Activated naive CD4-positive, alpha-beta T cell treated with Interleukin-2 at 50 U/mL for 16 hours (primary cell): ENCODE measurements around the gene PTPRN2.

ENCODE experiments used
- DNase-seq: peaks from one replicate; pipeline ENCODE4 v3.0.0-alpha.2; 2020

Gene PTPRN2

DNA sequence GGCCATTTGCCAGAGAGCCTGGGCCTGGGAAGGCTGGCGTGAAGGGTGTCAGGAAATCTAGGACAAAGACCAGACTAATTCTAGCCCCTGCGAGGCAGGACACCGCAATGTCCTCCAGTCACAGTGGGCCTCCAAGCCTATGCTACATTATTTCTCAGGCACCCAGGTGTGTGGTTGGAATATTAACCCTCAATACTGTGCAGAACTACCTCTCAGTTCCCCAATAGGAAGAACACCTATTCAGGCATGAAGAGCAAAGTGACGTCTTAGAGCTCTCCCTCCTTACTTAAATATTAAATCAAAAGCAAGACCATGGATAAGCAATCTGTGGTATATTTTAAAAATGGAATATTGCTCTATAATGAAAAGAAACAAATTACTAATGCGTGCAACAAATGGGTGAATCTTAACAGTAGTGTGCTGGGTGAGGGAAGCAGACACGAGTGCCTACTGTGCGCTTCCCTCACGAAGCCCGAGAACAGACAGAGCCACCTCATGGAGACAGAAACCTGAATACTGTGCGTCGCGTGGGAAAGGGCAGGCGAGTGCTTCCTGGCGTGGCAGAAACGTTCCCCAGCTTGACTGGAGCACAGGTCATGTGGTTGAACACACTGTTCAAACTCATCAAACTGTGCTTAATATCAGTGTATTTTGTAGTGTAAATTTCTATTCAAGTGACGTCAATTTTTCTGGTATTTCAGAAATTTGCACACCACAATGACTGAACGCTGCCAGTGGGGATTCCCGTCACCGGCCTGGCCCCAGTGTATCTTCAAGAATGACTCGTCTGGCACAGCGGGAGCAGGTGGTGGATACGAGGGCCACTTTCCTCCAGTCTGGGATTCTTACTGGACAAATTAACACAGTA lies 15.5 kb upstream of the PTPRN2 start:
- DNase-seq, result no peak

DNA sequence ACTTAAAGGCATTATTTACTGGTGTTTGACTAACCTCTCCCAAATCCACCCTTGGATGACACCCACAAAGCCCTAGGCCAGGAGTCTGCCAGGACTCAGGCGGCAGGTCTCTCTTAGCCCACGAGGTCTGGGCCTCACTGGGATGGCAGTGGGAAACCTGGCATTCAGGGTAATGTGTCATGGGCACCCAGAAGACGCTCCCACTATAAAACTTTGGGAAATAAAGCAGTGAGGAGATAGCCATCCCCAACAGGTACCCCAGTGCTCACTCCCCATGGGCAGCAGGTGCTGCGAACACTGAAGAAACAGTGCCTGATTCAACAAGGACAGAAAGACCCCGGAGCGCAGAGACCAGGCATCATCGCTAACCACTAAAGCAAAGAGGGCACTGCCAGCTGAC lies 14.4 kb upstream of the PTPRN2 start:
- no peak for DNase-seq

GRCh38 chr7:158601090-158601489 lies 13.5 kb upstream of the PTPRN2 start:
- DNase-seq, result no peak

DNA sequence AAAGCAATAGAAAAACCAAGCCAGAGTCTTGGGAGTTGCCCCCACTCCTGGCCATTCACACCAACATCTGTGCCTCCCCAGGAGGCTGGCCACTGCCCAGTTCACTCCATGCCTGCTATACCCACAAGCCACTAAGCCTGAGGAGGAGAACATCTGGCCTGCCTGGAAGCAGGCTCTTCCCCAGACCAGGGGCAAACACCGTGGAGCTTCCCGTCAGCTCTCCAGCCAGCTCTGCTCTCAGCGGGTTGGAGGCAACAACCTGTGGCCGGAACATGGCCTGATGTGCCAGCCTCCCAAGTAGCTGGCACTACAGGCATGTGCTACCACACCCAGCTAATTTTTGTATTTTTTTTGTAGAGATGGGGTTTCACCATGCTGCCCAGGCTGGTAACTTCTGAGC lies 9.1 kb upstream of the PTPRN2 start:
- DNase-seq, result no peak

DNA sequence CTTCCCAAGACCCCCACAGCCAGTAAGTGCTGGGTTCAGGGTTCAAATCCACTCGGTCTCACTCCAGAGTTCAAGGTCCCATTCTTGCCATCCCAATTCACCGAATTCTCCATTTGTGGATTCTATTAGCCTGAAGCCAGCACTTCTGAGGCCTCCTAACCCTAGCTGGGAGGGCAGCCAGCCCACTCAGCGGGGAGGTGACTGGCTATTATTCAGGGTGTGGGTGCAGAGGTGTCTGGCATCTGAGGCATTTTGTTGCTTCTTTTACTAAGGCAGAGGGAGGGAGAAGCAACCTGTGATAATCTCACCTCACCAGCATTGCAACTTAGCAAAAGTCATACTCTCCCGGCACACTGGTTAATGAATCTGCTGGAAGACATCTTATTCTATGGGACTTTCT lies 8.7 kb upstream of the PTPRN2 start:
- no peak for DNase-seq

- DNase-seq, result no peak
Observed at GRCh38 chr7:158595068-158595467, 7.4 kb upstream of the PTPRN2 start.

DNA sequence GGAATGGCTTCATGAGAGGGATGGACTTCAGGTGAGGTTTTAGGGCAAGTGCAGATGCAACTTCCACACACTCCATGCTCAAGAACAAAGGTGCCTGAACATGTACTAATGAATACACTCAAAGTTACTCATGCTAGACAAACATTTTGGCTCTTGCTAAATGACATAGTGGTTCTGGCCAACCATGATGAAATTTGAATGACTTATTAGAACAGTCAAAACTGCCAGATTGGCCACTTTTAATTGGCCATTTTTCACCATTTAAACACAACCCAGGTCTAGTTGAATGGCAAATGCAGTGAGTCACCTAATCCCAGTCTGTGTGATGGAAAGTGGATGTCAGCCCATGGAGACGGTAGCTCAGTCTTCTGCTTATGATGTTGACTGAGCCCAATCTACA lies 4.9 kb upstream of the PTPRN2 start:
- DNase-seq, result no peak

- no peak for DNase-seq
Observed at GRCh38 chr7:158591944-158592343, 4.3 kb upstream of the PTPRN2 start.

DNA sequence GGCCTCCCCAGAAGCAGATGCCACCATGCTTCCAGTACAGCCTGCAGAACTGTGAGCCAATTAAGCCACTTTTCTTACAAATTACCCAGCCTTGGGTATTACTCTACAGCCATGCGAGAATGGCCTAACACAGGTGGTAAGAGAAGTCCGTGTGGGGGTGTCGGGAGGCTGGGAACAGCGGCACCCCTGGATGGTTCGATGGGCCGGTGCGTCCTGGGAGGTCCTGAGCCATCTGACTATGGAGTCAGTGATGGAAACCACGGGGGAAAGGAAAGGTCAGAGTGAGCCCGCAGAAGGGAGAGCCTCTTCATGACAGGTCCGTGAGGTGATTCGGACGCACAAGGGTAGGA lies 2.5 kb upstream of the PTPRN2 start:
- no peak for DNase-seq

- DNase-seq, result no peak
Observed at GRCh38 chr7:158589653-158590052, 2.0 kb upstream of the PTPRN2 start.

DNA sequence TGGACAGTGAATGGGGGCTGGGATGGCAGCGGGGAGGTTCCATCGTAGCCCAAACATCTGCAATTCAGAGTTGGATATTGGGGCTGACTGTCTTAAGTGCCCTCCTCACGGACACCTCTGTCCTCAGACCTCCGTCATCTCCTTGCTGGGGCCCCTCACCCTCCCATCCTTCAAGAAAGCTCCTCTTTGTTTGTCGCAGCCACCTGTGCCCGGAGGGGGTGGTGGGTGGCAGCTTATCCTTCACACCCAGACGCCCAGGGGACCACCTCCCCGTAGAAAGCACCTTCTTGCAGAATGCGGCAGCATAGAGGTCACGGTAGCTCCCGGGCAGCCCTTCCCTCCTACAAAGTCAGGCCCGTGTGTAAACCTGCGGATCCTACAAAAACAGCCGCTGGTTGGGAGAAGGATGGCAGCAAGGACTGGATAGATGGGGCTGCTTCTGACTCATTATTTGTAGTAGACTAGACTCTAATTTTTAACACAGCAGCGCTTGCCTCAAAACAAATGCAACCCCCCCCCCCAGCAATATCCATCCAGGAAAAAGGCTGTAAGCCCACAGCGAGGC lies 1.3 kb upstream of the PTPRN2 start:
- DNase-seq, result no peak

DNA sequence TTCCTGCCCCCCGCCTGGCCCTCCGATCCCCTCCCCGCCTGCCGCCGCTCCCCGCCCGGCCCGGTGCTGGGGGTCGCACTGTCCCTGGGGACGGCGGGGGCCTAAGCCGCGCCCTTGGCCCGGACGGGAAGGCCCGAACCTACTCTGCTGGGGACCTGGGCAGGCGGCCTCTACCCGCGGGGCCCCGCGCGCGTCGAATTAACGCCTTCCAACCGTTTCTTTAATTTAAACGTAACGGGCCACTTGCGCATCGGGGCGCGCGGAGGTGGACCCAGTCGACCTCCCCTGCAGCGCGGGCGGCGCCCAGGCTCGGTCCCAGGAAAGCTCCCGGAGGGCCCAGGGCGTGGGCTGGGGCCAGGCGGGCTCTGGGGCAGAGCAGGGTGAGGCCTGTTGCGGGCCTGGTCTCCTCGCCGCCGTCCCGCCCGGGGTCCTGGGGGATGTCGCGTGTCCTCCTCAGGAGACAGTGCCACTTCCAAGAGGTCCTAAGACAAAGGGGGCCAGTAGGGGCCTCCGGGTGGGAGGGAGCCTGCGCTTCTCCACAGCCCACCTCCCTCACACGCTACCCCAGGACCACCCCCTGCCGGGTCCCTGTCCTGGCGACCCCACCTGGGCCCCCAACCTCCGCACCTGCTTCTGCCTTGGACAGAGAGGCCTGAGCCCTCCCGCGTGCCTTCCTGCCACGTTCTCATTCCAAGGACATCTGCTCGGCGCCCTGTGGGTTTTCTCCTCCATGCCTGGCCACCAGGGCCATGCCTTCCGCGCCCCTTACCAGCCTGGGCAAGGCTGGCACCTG lies 658 bp upstream of the PTPRN2 start:
- no peak for DNase-seq

- DNase-seq, result no peak
Observed at GRCh38 chr7:158586499-158587161, 993 bp downstream of the PTPRN2 start.

DNA sequence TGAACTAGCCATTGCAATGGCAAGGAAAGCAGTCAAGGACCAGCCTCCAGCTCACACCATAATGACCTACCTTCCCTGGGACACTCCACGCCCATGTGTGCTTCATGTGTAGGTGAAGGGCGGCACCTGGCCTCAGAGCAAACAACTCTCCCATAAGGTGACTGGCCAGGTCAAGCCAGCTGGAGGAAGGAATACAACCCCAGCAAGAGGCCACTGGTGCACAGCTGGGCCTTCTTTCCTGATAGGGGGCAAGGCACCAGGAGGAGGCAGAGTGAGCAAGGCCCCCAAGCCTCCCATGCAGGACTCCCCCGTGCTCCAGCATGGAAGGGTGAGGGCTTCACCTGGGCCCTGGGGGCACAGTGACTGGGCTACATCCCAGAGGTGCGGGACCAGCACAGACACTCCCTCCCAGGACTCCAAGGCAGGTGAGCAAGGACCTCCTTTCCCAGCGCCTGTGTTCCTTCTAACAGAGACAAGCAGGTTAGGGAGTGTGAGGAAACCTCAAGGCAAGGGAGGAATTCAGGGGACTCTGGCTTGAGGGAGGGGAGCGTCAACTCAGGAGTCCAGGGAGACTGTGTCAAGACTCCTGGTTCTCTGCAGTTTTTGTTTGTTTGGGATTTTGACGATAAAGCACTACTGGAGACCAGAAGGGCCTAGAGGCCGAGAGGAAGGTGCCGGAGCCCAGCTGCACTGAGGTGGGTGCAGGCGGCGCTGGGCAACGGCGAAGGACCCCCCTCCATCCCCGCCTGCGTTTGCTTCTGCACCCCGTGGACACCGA lies 1.7 kb downstream of the PTPRN2 start:
- no peak for DNase-seq

- no peak for DNase-seq
Observed at GRCh38 chr7:158584407-158584806, 3.2 kb downstream of the PTPRN2 start.

DNA sequence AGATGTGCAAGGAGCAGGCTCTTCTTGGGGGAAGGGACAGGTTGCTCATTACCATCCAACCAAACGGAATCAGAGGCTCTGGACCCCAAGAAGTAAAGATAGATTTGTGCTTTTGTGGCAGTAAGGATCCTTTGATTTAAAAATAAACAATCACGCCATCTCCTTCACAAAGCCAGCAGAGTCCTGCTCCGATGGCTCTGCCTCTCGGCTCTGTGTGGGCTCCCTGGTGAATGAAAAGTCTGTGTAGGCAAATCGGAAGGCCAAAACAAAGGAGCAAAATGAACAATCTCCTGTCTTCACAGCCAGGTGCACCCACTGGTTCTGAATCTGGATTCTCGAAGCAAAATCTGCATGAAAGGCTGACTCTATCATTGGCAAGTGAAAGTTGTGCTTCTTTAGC lies 3.8 kb downstream of the PTPRN2 start:
- DNase-seq, result no peak

GRCh38 chr7:158583143-158583542 lies 4.5 kb downstream of the PTPRN2 start:
- no peak for DNase-seq

DNA sequence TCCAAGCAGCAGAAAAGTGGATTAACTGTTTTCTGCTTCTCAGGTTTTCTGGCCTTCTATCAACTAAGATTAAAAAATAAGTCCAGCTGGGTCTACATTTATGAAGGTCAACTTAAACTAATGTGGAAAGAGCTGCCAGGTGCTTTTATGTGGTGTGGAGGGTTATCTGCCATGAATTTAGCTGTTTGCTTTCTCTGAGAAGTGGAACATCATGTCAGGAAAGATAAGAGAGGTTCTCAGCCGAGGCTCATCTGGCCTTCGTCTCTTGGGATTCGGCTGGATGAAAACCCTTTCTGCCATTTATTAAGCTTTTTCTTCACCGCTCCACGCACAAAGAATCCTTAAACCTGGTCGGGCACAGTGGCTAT lies 5.5 kb downstream of the PTPRN2 start:
- no peak for DNase-seq

DNA sequence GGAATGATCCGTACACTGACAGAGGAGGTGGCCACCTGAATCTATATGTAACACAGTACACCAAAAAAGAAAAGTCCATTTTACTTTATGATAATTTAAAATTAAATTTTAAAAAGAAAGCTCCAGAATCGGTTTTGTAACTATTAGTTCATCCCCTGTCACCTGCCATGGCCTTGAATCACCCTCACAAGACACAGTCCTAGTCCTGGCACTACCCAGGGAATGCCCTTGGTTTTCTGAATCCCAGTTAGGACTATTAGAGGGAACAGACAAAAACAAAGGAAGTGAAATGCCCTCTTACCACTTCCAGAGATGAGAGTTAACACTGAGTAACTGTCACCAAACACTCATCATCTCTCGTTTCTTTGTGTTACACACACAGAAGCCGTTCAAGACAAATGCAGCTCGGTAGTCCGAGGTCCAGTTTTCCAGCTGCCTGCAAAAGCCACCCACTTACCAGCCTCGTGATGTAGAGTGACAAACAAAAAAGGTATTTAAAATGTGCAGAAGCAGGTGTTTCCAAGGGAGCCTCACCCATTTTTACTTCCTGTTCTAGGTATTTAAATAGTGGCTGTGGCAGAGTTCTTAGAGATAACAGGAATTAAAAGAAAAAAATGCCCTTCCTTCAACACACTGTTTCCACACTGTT lies 6.1 kb downstream of the PTPRN2 start:
- DNase-seq, result no peak

DNA sequence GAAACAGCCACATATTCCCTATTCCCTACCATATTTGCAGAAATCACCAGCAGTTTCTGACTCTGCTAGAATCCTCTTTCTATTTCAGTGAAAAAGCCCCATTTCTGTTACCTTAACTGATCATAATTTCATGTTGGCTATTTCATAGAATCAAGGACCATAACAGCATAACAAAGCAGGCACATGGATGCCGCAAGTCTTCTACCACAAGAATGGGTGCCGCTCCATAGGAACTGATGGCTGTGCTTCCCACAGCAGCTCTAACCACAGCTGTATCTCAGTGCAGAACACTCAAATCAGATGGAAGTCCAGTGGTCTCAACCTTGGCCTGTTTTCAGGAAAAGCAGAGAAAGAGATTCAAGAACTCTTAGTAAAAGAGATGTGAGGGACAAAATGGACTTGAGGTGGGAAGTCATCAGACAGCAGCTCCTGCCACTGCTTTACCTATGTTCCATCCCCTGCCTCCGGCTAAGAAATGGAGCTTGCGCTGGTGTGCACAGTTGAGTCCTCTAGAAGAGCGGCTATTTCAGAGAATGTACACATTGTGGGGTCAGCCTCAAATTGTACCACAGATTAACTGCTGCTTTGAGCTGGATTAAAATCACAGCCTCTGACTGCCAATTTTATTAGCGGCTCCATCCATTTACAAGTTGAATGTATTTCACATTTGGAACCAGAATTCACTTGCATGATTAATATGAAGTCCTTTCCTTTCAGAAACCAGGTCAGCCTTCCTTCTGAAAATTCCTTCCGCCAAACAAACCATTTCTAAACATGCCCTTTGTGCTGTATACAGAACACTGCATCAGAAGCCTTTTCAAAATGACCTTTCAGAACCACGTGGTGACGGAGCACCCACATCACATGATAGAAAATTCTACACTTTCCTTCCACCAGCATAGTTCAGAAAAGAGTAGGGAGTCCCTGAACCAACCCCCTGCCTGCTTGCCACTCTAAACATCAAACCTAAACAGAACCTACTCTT lies 7.7 kb downstream of the PTPRN2 start:
- DNase-seq, result no peak
